Inferior parietal cortex (tissue), 1 donor: Measurements from ENCODE around the gene SNX18.

Experiments
- DNase-seq: peaks from one replicate; pipeline ENCODE4 v3.0.0-alpha.2; 2016; ENCODE audit errors: extremely low spot score

SNX18 gene

GRCh38 chr5:54541823-54542783 lies 24.5 kb downstream of the SNX18 start:
- no peak for DNase-seq

GRCh38 chr5:54544044-54544443 lies 26.5 kb downstream of the SNX18 start:
- no peak for DNase-seq

DNA sequence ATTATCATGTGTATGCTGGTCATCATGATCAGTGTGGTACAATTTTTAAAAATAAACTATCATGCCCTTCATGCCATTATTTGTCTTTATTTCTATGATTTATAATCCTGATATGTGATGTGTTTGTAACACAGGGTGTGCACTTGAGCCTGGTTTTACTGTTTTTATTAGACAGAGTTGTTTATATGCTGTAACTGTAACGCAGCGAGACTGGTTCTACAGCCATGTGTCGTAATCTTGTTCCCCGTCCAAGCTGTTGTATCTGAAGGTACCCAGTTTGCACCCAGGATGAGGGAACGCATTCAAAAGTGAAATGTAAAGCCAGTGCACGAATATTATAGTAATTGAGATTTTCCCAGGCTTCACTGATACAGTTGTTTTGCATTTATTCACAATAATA lies 28.2 kb downstream of the SNX18 start:
- DNase-seq = no peak

DNA sequence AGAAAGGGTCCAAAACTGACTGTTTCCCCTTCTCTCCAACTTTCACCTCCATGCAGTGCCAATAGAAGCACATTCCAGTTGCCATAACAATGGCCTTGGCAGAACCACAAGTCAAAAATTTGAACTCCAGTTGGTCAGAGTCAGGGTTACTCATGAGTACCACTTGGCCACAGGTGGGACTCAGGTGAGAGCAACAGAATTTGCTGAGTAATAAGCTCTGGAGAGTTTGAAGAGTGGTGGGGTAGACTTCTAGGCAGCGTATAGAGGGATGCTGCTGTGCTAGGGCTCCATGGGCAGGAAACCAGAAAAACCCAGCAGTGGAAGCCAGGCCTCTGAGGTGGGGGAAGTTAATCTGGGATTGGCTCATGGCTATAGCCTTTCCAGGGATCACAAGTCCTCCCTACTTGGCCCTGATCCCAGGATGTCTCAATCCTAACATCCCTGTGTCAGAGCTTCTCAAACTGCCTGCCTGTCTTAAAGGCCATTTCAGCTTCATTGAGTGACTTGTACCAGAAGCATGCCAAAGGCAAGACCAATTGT lies 30.2 kb downstream of the SNX18 start:
- DNase-seq = no peak

DNA sequence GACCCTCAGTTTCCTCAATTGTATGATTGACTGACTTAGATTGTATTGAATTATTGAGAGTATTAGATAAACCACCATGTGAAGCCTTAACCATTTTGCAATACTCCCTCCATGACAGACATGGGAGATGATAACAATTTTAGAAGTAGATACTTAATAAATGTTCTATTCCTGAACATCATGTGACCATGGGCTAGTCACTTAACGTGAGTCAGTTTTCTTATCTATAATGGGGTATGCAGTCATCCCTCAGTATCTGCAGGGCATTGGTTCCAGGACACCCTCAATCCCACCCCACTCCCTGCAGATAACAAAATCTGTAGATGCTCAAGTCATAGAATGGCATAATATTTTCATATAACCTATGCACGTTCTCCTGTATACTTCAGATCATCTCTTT lies 31.0 kb downstream of the SNX18 start:
- DNase-seq = no peak

DNA sequence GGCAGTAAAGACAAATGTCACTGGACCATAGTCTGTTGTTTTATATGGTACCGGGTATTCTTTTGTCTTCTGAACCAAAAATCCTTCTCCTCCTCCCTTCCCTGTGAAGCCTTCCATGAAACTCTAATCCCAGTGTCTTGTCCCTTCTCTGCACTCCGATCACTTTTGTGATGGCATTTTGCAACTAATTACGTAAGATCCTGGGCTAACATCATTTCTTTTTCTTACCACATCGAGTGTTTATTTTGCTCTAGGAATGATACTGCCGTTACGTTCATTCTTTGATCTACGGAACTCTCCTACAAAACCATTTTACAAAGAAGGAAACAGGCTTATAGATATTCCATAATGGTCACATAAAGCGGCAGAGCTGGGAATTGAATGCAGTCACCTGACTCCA lies 33.7 kb downstream of the SNX18 start:
- DNase-seq = no peak

GRCh38 chr5:54551926-54552325 lies 34.4 kb downstream of the SNX18 start:
- DNase-seq = peak; percentile 32

DNA sequence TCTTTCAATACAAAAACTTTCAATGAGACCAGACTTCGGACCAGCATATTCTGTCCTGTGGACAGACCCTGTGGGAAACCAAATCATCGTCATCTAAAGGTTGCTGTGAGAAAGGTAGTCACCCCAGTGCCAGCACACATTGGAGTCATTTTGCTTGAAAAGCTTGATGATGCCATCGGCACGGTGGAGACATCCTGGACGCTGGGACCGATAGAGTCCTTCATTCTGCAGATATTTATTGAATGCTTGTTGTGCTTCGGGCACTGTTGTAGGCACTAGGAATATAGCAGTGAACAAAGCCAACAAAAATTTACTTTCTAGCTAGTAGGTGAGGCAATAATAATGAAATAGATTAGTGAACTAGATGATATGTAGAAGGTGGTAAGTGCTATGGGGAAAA lies 34.9 kb downstream of the SNX18 start:
- DNase-seq = no peak

DNA sequence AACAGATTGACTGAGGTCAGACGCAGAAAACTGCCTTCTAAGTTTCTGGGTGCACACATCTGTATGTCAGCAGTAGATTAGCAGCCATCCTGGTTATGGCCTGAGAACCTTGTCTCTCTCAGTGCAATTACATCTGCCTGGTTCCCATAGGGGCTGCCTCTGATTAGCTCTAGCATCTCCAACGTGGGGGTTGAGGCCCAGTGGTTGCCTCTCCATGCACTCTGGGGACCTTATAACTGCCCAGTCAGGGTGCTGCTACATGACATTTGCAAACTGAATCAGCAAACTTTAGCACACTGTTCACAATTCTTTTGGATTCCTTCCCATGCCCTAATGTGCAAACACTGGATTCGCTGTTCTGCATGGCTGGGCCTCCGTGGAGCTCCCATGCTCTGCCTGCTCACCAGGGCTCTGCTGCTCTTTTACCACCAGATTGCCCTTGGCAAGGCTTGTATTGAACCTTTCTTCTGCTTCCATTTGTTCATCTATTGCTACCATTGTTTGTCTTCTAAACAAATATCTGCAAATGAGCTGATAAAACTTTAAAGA lies 36.2 kb downstream of the SNX18 start:
- peak; percentile 83 for DNase-seq

DNA sequence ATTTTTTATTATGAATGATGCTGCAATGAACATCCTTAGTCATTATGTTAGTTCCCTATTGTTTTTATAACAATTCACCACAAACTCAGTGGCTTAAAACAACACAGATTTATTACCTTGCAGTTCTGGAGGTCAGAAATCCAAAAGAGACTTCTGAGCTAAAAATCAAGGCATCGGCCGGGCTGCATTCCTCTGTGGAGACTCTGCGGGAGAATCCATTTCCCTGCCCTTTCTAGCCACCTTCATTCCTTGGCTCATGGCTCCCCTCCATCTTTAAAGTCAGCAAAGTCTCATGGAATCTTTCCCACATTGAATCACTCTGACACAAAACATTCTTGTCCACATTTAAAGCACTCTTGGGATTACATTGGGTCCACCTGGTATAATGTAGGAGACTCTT lies 38.6 kb downstream of the SNX18 start:
- no peak for DNase-seq

- DNase-seq = no peak
These were observed 40.8 kb downstream of the SNX18 start for GRCh38 chr5:54558362-54558761.

DNA sequence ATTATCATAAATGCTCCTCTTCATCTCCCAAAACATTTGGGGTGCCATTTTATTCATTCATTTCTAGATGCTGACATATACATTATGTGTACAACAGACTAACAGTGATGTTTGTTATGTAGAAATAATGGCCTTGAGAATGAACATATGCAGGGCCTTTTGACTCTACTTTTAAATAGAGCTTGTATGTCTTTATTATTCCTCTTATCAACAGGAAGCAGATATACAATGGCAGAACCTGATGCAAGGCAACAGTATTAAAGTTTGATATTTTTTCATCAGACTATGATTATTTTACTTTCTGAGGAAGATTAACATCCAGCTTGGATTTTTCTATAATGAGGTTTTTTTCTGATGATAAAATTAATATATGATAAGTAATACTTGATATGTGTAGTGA lies 44.1 kb downstream of the SNX18 start:
- no peak for DNase-seq

- DNase-seq = no peak
These were observed 45.7 kb downstream of the SNX18 start for GRCh38 chr5:54563083-54563761.

- no peak for DNase-seq
These were observed 50.4 kb downstream of the SNX18 start for GRCh38 chr5:54567996-54568395.

- no peak for DNase-seq
These were observed 53.4 kb downstream of the SNX18 start for GRCh38 chr5:54570916-54571315.

GRCh38 chr5:54571462-54571861 lies 53.9 kb downstream of the SNX18 start:
- no peak for DNase-seq

DNA sequence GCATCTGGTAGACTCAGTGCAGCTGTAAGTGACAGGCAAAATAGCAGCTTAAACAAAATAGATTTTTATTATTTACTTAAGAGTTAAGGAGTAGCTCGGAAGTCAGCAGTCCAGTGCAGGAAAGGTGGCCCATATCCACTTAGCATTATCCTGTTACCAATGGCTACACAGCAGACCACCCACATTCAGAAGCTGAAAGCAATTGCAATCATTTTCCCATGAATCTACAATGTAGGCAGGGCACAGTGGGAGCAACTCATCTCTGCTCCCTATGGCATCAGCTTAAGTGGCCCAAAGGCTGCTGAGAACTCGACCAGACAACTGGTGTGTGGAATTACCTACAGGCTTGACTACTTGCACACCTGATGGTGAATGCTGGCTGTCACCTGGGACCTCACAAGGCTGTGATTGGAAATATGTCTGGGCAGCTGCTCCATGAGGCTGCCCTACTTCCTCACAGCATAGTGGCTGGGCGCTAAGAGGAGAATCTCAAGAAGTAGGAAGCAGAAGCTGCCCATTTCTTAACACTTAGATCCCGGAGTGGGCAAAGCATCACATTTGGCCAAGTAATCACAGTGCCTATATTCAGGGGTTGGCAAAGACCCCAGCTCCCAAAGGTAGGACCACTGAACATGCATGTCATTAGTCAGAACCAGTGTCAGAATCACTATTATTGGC lies 56.4 kb downstream of the SNX18 start:
- DNase-seq = no peak

- no peak for DNase-seq
These were observed 60.0 kb downstream of the SNX18 start for GRCh38 chr5:54577528-54577927.

DNA sequence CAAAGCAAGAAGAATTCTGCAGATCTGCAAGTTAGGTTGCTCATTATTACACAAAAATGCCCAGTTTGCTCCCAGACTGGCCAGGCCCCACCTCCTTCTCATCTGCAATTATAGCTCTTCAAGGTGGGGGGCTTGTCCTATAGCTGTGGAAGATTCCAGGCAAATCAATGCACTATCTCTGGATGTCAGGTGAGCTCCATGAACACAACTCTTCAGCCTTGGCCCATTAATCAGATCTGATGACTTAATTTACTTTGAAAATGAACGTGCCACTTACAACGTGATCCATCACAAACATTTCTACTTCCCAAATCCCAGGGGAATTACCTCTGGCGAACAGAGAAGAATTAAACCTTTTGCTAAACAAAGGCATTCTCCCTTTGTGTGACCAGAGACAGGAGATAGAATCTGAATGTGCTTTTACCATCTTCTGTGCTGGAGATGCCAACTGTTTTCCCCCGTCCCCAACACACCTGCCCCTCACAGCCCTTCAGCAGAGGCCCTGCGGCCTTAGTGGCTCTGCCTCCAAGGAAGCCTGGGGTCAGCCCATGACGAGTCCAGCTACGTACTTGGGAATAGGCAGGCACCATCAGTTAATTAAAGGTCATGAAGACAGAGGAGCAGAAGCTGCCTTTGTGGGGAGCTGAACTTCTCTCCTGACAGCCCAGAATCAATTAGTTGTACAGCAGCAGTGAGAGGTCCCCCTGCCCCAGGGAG lies 60.5 kb downstream of the SNX18 start:
- DNase-seq = no peak

DNA sequence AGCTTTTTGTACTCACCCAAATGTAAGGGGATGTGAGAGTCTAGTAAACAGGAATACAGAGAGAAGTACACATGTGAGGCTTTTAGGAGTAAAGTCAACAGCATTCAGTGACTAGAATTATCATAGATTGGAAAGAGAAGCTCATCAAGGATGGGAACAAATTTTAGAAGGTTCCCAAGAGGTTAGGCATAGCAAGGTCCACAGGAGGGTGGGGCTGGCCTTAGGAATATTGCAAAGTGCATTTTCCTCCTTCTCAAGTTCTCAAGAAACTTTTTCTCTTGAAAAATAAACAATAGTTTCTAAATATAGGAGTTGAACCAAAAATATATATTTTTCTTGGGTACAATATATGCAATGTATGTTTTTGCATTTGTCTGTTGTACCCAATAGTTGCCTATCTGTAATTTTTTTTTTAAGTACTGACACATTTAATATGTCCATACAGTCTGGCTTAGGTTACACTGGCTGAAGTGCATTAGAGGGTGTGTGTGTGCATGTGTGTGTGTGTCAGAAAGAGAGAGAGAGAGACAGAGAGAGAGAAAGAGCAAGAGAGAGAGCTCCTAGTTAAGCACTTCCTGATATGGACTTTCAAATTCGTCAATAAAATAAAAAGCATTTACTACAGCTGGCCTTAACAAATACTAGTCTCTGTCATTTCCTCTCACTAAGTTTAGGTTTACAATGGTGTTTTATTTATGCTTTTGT lies 62.2 kb downstream of the SNX18 start:
- no peak for DNase-seq
